ENCODE results near the gene CALCR. TPM values are rescaled to one million over a fixed set of nuclear protein-coding genes. Genes with fewer than 3 reads are reported as not detected.

CALCR gene
- total RNA-seq, 2 donors from 2014 or later = not detected

DNA sequence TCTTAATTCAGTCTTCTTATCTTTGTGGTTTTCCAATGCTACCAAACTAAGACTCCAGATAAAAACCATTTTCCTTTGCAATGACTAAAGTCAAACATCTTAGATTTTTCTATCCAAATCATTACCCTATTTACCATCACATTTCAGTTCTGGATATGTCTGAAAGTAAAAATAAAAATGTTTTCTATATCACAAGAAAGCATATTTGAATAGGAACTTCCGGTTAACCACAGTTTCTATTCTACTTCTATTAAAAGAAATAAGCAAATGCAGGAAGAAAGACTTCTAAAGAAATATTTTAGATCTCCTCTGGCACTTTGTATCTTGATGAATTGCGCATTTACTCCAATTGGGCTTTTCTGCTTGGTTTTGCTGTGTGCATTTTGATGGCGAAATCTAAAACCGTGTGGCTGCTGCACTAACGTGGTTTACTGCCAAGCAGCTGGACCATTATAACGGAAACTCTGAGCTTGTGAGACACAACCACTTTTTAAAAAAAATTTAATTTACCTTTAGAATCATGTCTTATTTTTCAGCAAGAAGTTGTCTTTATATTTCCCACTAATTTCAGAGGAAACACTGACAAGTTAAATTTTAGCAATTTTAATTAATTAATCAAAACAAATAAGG is 196.3 kb downstream of the CALCR start:
- Histone ChIP-seq H3K36me3 (no peaks in the 10 kb centered on the region), H3K4me3 (no peak overlapping the region), H3K27ac (no peak overlapping the region), H3K27me3 (replicated peaks; ENCODE audit: insufficient read depth) (no peaks in the 10 kb centered on the region), H3K9me3 (no peaks in the 10 kb centered on the region), H3K4me1 (ENCODE audit: control insufficient read depth in 1 of 2, low read depth in 2 of 2) (no peaks in the 10 kb centered on the region)
- no peak for DNase-seq (ENCODE audit: low spot score)
- ATAC-seq (ENCODE audit: insufficient number of reproducible peaks, low FRiP score, low read depth) = no peak
- TF ChIP-seq, protein P1, sequence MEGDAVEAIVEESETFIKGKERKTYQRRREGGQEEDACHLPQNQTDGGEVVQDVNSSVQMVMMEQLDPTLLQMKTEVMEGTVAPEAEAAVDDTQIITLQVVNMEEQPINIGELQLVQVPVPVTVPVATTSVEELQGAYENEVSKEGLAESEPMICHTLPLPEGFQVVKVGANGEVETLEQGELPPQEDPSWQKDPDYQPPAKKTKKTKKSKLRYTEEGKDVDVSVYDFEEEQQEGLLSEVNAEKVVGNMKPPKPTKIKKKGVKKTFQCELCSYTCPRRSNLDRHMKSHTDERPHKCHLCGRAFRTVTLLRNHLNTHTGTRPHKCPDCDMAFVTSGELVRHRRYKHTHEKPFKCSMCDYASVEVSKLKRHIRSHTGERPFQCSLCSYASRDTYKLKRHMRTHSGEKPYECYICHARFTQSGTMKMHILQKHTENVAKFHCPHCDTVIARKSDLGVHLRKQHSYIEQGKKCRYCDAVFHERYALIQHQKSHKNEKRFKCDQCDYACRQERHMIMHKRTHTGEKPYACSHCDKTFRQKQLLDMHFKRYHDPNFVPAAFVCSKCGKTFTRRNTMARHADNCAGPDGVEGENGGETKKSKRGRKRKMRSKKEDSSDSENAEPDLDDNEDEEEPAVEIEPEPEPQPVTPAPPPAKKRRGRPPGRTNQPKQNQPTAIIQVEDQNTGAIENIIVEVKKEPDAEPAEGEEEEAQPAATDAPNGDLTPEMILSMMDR (IDR thresholded peaks at IDR 0.05) = no peak

DNA sequence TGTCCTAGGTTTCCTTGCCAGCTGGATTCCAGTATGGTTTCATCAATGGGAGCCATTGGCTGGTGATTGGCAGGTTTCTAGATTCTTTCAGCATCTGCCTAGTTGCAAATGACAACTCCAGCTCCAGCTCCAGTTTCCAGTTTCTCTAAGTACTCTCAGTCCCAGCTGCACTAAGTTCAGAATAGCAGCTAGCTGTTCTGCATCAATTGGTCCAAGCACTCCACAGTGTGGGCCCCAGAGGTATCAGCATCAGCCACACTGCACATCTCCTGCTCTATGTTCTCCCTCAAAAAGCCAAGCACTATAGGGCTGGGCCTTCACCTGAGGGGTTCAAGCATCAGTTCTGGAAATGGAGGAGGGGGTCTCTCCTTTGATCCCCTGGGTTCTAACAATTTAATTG is 198.9 kb downstream of the CALCR start:
- no peaks in the 10 kb centered on the region for H3K4me1 ChIP-seq (ENCODE audit: control insufficient read depth in 1 of 2, low read depth in 2 of 2)
- no peaks in the 10 kb centered on the region for H3K27me3 ChIP-seq (replicated peaks; ENCODE audit: insufficient read depth)
- ATAC-seq (ENCODE audit: insufficient number of reproducible peaks, low FRiP score, low read depth) = no peak
- no peak overlapping the region for H3K4me3 ChIP-seq
- DNase-seq (ENCODE audit: low spot score) = no peak
- no peaks in the 10 kb centered on the region for H3K9me3 ChIP-seq
- H3K27ac ChIP-seq = no peak overlapping the region
- no peaks in the 10 kb centered on the region for H3K36me3 ChIP-seq
- TF ChIP-seq, protein P1 (IDR thresholded peaks at IDR 0.05) = no peak
